ENCODE data around the gene FUNDC2.

DNA sequence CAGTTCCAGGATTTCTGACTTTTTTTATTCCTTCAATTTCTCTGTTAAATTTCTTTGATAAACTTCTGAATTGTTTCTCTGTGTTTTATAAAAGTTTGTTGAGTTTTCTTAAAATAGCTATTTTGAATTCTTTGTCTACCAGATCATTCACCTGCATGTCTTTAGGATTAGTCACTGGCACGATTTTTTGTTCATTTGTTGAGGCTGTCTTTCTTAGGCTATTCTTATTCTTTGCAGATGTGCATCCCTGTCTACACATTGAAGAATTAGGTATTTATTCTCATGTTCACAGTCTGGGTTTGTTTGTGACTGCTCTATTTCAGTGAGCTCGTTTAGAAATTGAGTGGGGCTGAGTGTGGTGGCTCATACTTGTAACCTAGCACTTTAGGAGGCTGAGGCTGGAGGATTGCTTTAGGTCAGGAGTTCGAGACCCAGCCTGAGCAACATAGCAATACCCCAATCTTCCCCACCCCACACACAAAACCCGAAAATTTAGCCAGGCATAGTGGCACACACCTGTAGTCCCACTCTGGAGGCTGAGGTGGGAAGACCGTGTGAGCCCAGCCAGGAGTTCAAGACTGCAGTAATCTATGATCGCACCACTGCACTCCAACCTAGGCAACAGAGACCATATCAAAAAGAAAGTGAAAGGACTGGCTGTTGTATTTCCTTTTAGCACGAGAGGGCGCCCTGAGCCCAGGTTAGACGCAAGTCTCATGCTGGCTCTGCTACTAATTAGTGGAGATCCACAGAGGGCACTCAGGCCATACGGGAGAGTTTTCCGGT is 46.1 kb upstream of the FUNDC2 start:
- TF ChIP-seq, protein P1, sequence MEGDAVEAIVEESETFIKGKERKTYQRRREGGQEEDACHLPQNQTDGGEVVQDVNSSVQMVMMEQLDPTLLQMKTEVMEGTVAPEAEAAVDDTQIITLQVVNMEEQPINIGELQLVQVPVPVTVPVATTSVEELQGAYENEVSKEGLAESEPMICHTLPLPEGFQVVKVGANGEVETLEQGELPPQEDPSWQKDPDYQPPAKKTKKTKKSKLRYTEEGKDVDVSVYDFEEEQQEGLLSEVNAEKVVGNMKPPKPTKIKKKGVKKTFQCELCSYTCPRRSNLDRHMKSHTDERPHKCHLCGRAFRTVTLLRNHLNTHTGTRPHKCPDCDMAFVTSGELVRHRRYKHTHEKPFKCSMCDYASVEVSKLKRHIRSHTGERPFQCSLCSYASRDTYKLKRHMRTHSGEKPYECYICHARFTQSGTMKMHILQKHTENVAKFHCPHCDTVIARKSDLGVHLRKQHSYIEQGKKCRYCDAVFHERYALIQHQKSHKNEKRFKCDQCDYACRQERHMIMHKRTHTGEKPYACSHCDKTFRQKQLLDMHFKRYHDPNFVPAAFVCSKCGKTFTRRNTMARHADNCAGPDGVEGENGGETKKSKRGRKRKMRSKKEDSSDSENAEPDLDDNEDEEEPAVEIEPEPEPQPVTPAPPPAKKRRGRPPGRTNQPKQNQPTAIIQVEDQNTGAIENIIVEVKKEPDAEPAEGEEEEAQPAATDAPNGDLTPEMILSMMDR (IDR thresholded peaks at IDR 0.05): peak; percentile 71
- no peak for TF ChIP-seq ZFX (IDR thresholded peaks at IDR 0.05; ENCODE audit: borderline replicate concordance)

Measured in 22Rv1 (cell line).